Neural cell (in vitro differentiated cells): ENCODE data around the gene MTPN. TPM values are rescaled to one million over a fixed set of nuclear protein-coding genes. Genes with fewer than 3 reads are reported as not detected.

Source experiments
- H2AFZ ChIP-seq: fragments of 200-600, 300-800 bp; sonication (generic), shearing (Covaris generic); 2 replicates; pipeline ENCODE4 v1.6.0; 2014; ENCODE audit warnings: low read depth, mild to moderate bottlenecking, antibody characterized with exemption, low read length, moderate library complexity
- H3F3A ChIP-seq: fragments of 200-600 bp; shearing (Covaris generic); 2 replicates; pipeline ENCODE4 v1.6.1; 2016; ENCODE audit warnings: mild to moderate bottlenecking, moderate library complexity, mixed read lengths, antibody characterized with exemption, low read length; ENCODE audit not compliant: insufficient read depth, poor library complexity, severe bottlenecking
- H3K27ac ChIP-seq: fragments of 200-600, 300-800 bp; sonication (generic), shearing (Covaris generic); 2 replicates; pipeline ENCODE4 v1.5.1; 2014; ENCODE audit warnings: mild to moderate bottlenecking, low read length, moderate library complexity
- H3K27me3 ChIP-seq: fragments of 300-800, 200-600 bp; sonication (generic), shearing (Covaris generic); 2 replicates; pipeline ENCODE4 v1.6.0; 2014; ENCODE audit warnings: mild to moderate bottlenecking, low read depth, low read length, moderate library complexity; ENCODE audit not compliant: insufficient read depth
- H3K36me3 ChIP-seq: fragments of 300-800, 200-600 bp; sonication (generic), shearing (Covaris generic); 2 replicates; pipeline ENCODE4 v1.5.1; 2014; ENCODE audit warnings: mild to moderate bottlenecking, antibody characterized with exemption, low read length, moderate library complexity; ENCODE audit not compliant: insufficient read depth
- H3K4me2 ChIP-seq: fragments of 300-800, 200-600 bp; sonication (generic), shearing (Covaris generic); 2 replicates; pipeline ENCODE4 v1.6.0; 2014; ENCODE audit warnings: mild to moderate bottlenecking, low read length
- H3K4me3 ChIP-seq: fragments of 300-800, 200-600 bp; sonication (generic), shearing (Covaris generic); 2 replicates; pipeline ENCODE4 v1.5.1; 2014; ENCODE audit warnings: mild to moderate bottlenecking, low read length, moderate library complexity
- H3K79me2 ChIP-seq: fragments of 200-600 bp; shearing (Covaris generic); replicated peaks from 2 replicates; pipeline ENCODE4 v1.6.0; 2014; ENCODE audit warnings: mild to moderate bottlenecking, low read length, moderate library complexity; ENCODE audit not compliant: insufficient read depth
- H3K9ac ChIP-seq: fragments of 300-800, 200-600 bp; sonication (generic), shearing (Covaris generic); 2 replicates; pipeline ENCODE4 v1.6.1; 2016; ENCODE audit warnings: mild to moderate bottlenecking, low read length, mixed read lengths
- H3K9me2 ChIP-seq: fragments of 200-600 bp; shearing (Covaris generic); 2 replicates; pipeline ENCODE4 v1.6.1; 2016; ENCODE audit warnings: mild to moderate bottlenecking, low read length, mixed read lengths; ENCODE audit not compliant: insufficient read depth
- H3K9me3 ChIP-seq: fragments of 200-600, 300-800 bp; sonication (generic), shearing (Covaris generic); 2 replicates; pipeline ENCODE4 v1.6.1; 2016; ENCODE audit warnings: mild to moderate bottlenecking, mixed run types, low read length, moderate library complexity, mixed read lengths
- H4K20me1 ChIP-seq: fragments of 200-600 bp; shearing (Covaris generic); 2 replicates; pipeline ENCODE4 v1.6.1; 2016; ENCODE audit warnings: mild to moderate bottlenecking, mixed run types; ENCODE audit not compliant: insufficient read depth
- EP300 ChIP-seq: fragments of 450-650 bp; conservative IDR thresholded peaks from 2 replicates; pipeline ENCODE4 v1.6.1; 2014; ENCODE audit warnings: antibody characterized with exemption, mild to moderate bottlenecking, moderate library complexity; ENCODE audit not compliant: poor library complexity, severe bottlenecking
- EZH2 ChIP-seq: fragments of 200-600, 300-800 bp; shearing (Covaris generic), sonication (generic); IDR thresholded peaks from 2 replicates; pipeline ENCODE4 v1.6.1; 2014; ENCODE audit warnings: antibody characterized with exemption, low read length, borderline replicate concordance, mild to moderate bottlenecking; ENCODE audit not compliant: insufficient read depth, poor library complexity, severe bottlenecking
- MXI1 ChIP-seq: fragments of 450-650 bp; conservative IDR thresholded peaks from 2 replicates; pipeline ENCODE4 v1.6.1; 2014; ENCODE audit warnings: antibody characterized with exemption, mild to moderate bottlenecking; ENCODE audit not compliant: poor library complexity, severe bottlenecking
- POLR2AphosphoS5 ChIP-seq: IDR thresholded peaks from 2 replicates; pipeline ENCODE4 v1.6.1; 2012
- RAD21 ChIP-seq: fragments of 450-650 bp; conservative IDR thresholded peaks from 2 replicates; pipeline ENCODE4 v1.6.1; 2014; ENCODE audit warnings: antibody characterized with exemption, mild to moderate bottlenecking, moderate library complexity
- SMC3 ChIP-seq: fragments of 450-650 bp; conservative IDR thresholded peaks from 2 replicates; pipeline ENCODE4 v1.6.1; 2014; ENCODE audit warnings: antibody characterized with exemption, mild to moderate bottlenecking, moderate library complexity; ENCODE audit not compliant: poor library complexity
- TAF1 ChIP-seq: IDR thresholded peaks from 2 replicates; pipeline ENCODE4 v1.6.1; 2012; ENCODE audit warnings: low read depth
- polyA plus RNA-seq: library from polyadenylated mRNA; depleted of rRNA; stranded (reverse); fragments of >200 nt; gene quantifications from 2 replicates; pipeline ENCODE4 v1.2.3, GENCODE V29; 2014
- TF ChIP-seq, protein P1 (sequence below): IDR thresholded peaks from 2 replicates; pipeline ENCODE4 v1.6.1; 2012; ENCODE audit warnings: borderline replicate concordance
- TF ChIP-seq, protein P2 (sequence below): fragments of 450-650 bp; IDR thresholded peaks from 2 replicates; pipeline ENCODE4 v1.5.1; 2014; ENCODE audit warnings: antibody characterized with exemption, mild to moderate bottlenecking, moderate library complexity; ENCODE audit not compliant: poor library complexity, severe bottlenecking

The MTPN gene
- polyA plus RNA-seq, 1 donor from 2014 or later, result 133 TPM

DNA sequence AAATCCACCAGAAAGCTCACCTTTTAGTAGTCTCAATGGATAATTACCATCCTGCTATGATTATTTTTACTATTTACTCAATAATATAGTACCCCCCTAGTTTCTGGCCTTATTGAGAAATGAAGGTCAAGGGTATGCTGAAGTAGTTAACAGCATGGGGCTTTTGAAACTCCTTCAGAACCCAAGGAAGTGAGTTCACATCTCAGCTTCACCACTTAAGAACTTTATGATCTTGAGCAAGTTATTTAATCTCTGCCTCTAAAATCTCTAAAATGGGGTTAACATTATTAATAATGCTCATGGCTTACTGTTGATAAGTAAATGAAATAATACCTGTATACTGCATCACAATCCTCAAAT lies 5.8 kb downstream of the MTPN start:
- Histone ChIP-seq H4K20me1 (no peaks in the 10 kb centered on the region), H3K4me3 (no peak overlapping the region)

DNA sequence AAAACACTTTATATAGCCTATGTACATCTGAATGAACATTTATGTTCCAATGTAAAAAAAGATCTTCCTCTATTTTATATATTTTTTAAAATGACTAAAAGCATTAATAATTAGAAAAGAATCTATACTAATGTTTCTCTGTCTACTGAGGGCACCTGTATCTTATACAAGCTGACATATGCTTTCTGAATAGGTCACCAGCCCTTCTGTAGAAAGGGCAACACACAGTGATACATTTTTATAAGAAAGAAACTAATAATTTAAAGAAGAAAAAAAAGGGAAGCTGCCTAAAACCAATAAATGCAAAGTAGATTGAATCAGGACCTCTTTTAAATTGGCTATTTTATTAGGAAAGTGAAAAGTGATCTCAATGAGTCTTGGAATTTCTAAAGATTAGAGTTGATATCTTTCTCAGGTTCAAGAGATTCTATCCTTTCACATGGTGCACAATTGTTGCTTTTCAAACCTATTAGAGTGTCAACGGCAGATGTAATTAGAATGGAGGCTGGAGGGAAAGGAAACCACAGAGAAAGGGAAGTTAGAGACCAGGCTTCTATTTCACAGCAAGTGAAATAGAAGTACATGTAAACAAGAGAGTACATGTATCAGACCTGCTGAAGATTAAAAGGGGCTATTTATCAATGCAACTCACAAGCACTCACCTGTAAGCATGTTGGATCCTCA lies 6.3 kb downstream of the MTPN start:
- Histone ChIP-seq H3K9ac (no peak overlapping the region), H3K9me2 (no peaks in the 10 kb centered on the region), H3K27ac (no peak overlapping the region), H3F3A (no peaks in the 10 kb centered on the region), H3K4me3 (no peak overlapping the region), H3K4me2 (no peak overlapping the region), H3K79me2 (peaks cover 45% of the 10 kb centered on the region), H3K9me3 (no peaks in the 10 kb centered on the region), H3K36me3 (no peaks in the 10 kb centered on the region), H3K27me3 (no peaks in the 10 kb centered on the region), H2AFZ (no peak overlapping the region), H4K20me1 (no peaks in the 10 kb centered on the region)
- no peak for TF ChIP-seq POLR2AphosphoS5
- TF ChIP-seq, protein P1, sequence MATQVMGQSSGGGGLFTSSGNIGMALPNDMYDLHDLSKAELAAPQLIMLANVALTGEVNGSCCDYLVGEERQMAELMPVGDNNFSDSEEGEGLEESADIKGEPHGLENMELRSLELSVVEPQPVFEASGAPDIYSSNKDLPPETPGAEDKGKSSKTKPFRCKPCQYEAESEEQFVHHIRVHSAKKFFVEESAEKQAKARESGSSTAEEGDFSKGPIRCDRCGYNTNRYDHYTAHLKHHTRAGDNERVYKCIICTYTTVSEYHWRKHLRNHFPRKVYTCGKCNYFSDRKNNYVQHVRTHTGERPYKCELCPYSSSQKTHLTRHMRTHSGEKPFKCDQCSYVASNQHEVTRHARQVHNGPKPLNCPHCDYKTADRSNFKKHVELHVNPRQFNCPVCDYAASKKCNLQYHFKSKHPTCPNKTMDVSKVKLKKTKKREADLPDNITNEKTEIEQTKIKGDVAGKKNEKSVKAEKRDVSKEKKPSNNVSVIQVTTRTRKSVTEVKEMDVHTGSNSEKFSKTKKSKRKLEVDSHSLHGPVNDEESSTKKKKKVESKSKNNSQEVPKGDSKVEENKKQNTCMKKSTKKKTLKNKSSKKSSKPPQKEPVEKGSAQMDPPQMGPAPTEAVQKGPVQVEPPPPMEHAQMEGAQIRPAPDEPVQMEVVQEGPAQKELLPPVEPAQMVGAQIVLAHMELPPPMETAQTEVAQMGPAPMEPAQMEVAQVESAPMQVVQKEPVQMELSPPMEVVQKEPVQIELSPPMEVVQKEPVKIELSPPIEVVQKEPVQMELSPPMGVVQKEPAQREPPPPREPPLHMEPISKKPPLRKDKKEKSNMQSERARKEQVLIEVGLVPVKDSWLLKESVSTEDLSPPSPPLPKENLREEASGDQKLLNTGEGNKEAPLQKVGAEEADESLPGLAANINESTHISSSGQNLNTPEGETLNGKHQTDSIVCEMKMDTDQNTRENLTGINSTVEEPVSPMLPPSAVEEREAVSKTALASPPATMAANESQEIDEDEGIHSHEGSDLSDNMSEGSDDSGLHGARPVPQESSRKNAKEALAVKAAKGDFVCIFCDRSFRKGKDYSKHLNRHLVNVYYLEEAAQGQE, result no peak
- no peak for TF ChIP-seq RAD21
- TF ChIP-seq MXI1, result no peak
- no peak for TF ChIP-seq EZH2
- TF ChIP-seq SMC3, result no peak
- TF ChIP-seq, protein P2, sequence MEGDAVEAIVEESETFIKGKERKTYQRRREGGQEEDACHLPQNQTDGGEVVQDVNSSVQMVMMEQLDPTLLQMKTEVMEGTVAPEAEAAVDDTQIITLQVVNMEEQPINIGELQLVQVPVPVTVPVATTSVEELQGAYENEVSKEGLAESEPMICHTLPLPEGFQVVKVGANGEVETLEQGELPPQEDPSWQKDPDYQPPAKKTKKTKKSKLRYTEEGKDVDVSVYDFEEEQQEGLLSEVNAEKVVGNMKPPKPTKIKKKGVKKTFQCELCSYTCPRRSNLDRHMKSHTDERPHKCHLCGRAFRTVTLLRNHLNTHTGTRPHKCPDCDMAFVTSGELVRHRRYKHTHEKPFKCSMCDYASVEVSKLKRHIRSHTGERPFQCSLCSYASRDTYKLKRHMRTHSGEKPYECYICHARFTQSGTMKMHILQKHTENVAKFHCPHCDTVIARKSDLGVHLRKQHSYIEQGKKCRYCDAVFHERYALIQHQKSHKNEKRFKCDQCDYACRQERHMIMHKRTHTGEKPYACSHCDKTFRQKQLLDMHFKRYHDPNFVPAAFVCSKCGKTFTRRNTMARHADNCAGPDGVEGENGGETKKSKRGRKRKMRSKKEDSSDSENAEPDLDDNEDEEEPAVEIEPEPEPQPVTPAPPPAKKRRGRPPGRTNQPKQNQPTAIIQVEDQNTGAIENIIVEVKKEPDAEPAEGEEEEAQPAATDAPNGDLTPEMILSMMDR, result no peak
- TF ChIP-seq TAF1, result no peak
- no peak for TF ChIP-seq EP300

More for the DNA sequence above, 5.8 kb downstream of the MTPN start:
- Histone ChIP-seq H3K27me3 (no peaks in the 10 kb centered on the region), H3K79me2 (peaks cover 50% of the 10 kb centered on the region), H3K27ac (no peak overlapping the region), H2AFZ (no peak overlapping the region), H3F3A (no peaks in the 10 kb centered on the region), H3K4me2 (no peak overlapping the region), H3K9ac (no peak overlapping the region), H3K36me3 (no peaks in the 10 kb centered on the region), H3K9me2 (no peaks in the 10 kb centered on the region), H3K9me3 (no peaks in the 10 kb centered on the region)
- TF ChIP-seq MXI1, result no peak

DNA sequence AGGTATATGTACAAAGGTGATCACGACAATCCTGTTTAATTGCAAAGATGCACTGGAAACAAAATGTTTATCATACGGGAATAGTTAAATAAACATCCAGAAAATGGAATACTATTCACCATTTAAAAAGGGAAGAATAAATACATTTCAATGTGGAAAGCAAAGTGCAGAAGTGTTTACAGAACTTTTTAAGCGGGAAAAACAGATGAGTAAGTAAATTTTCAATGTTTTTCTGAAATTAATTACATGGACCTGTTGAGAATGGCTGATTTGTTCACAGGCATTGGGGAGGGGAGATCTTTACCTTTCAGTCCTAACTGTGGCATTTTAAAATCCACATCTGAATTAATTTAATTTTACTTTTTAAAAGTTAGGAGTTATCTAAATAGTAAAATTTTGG lies 7.1 kb downstream of the MTPN start:
- H2AFZ ChIP-seq, result no peak overlapping the region
- no peak overlapping the region for H3K4me3 ChIP-seq
- H3K9me3 ChIP-seq, result no peaks in the 10 kb centered on the region
- no peaks in the 10 kb centered on the region for H4K20me1 ChIP-seq
- H3K9me2 ChIP-seq, result no peaks in the 10 kb centered on the region
- H3K4me2 ChIP-seq, result no peak overlapping the region
- H3K27ac ChIP-seq, result no peak overlapping the region
- no peaks in the 10 kb centered on the region for H3F3A ChIP-seq
- no peaks in the 10 kb centered on the region for H3K36me3 ChIP-seq
- TF ChIP-seq, protein P1, result no peak
- TF ChIP-seq TAF1, result no peak
- TF ChIP-seq RAD21, result no peak
- TF ChIP-seq MXI1, result no peak
- no peak for TF ChIP-seq SMC3
- TF ChIP-seq, protein P2, result no peak
- TF ChIP-seq POLR2AphosphoS5, result no peak
- TF ChIP-seq EZH2, result no peak
- no peak for TF ChIP-seq EP300
- H3K27me3 ChIP-seq, result no peaks in the 10 kb centered on the region
- peaks cover 39% of the 10 kb centered on the region for H3K79me2 ChIP-seq
- no peak overlapping the region for H3K9ac ChIP-seq
